ENCODE results near the gene ADGRB3. TPM values are rescaled to one million over a fixed set of nuclear protein-coding genes. Genes with fewer than 3 reads are reported as not detected.

Gene ADGRB3
- total RNA-seq, 4 donors from 2014 or later: 1.6 to 2.6 (median 1.8) TPM

DNA sequence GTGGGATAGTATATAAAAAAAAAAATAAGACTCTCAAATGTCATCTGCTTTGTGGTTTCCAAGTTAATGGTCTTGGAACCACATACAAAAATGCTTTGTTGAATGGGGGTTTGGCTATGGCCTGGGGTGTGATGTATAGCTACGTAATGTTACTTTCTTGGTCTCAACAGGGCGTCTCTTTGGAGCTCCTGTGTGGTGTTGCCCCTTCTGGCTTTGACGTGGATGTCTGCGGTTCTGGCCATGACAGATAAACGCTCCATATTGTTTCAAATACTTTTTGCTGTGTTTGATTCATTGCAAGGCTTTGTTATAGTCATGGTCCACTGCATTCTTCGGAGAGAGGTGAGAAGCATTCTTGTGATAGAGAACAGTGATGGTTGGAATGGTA lies 704.1 kb downstream of the ADGRB3 start:
- TF ChIP-seq, protein P1, sequence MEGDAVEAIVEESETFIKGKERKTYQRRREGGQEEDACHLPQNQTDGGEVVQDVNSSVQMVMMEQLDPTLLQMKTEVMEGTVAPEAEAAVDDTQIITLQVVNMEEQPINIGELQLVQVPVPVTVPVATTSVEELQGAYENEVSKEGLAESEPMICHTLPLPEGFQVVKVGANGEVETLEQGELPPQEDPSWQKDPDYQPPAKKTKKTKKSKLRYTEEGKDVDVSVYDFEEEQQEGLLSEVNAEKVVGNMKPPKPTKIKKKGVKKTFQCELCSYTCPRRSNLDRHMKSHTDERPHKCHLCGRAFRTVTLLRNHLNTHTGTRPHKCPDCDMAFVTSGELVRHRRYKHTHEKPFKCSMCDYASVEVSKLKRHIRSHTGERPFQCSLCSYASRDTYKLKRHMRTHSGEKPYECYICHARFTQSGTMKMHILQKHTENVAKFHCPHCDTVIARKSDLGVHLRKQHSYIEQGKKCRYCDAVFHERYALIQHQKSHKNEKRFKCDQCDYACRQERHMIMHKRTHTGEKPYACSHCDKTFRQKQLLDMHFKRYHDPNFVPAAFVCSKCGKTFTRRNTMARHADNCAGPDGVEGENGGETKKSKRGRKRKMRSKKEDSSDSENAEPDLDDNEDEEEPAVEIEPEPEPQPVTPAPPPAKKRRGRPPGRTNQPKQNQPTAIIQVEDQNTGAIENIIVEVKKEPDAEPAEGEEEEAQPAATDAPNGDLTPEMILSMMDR (IDR thresholded peaks at IDR 0.05; ENCODE audit: low read depth): no peak

- TF ChIP-seq, protein P1 (IDR thresholded peaks at IDR 0.05; ENCODE audit: low read depth): no peak
These were observed 705.1 kb downstream of the ADGRB3 start for GRCh38 chr6:69340196-69340595.

DNA sequence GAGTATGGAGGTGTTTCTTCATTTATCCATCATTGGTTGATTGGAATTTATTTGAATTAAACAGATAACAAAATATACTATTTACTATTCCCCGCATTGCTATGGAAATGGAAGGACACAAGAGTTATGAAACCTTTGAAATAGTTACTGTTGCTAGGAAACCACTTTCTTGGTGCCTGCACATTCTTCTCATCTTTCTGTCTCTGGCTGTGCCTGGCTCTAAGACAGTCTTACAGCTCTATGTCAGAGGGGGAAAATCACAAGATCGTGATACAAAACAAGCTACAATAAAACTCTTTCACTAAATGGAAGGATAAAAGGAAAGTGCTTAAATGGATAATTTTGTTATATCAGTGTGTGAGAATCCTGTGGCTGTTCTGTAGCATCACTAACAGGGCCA lies 708.8 kb downstream of the ADGRB3 start:
- TF ChIP-seq, protein P1 (IDR thresholded peaks at IDR 0.05; ENCODE audit: low read depth): no peak

DNA sequence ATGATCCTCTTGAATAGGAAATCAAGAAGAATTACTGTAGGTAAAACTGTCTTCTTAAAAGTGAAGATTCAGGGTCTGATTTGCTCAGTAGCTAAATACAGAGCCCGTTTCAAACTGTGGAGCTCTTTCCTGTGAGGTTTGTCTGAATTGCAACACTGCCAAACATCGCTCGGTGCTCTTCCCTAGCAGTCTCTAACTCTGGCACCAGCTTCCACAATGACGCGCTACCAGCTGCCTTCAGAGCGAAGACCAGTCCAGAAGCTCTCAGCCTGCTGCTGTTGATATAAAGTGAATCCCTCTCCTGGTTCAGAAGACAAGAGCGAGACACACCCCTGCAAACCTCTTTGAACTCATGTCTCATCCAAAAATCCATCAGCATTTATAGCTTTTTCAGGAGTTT lies 714.7 kb downstream of the ADGRB3 start:
- TF ChIP-seq, protein P1 (IDR thresholded peaks at IDR 0.05; ENCODE audit: low read depth): no peak

DNA sequence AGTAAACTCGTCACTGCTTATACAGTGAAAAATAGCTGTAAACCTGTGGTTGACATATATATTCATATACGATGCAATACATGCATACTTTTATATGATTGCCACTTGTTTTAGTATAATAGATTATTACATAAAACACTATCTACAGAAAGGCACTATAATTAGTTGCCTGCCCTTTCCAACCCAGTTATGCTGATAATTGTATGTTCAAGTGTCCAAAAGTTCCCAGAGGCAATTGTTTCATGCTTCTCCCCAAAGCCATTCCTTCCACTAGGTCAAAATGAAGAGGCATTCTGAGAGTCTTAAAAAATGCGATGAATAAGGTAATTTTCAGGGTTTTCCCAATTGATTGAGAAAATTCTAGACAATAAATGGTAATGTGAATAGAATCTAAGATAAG lies 727.1 kb downstream of the ADGRB3 start:
- TF ChIP-seq, protein P1 (IDR thresholded peaks at IDR 0.05; ENCODE audit: low read depth): no peak

DNA sequence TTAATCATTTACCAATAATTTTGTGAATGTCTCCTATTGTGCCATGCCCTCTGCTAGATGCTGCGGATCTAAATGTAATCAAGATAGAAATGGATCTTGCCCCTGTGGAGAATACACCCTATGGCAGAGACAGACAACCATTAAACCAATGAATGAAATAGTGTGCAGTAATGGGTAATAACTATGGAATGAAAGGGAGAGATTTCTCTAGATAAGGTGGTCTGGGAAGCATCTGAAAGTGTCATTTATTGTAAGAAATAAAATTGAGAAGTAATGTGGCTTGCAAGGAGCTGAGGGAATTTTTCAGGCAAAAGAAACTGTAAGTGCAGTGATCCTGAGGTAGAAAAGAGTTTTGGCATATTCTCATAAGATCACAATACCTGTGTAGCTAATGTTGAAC lies 731.7 kb downstream of the ADGRB3 start:
- TF ChIP-seq, protein P1 (IDR thresholded peaks at IDR 0.05; ENCODE audit: low read depth): no peak

DNA sequence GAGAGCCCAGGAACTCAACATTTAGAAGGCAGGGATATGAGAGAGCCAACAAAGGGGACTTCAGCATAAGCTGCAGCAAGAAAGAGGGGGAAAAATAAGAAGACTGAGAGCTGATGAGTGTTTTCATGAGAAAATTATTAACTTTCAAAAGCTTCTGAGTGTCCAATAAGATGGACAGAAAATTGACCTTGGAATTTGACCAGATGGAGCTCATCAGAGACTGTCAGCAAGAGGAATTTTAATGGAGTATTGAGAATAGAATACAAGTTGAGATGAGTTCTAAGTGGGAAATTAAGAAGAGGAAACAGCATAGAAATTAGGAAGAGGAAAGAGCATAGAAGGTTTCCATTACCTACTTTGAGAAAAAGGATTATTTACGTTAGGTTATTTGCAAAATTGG lies 733.5 kb downstream of the ADGRB3 start:
- TF ChIP-seq, protein P1 (IDR thresholded peaks at IDR 0.05; ENCODE audit: low read depth): no peak

Data from subcutaneous adipose tissue (tissue), 4 donors.